Activated CD8-positive, alpha-beta memory T cell treated with anti-CD3 and anti-CD28 coated beads, Interleukin-2, amount 10 ng/mL, durations not matched to agents 7 days and 5 days (primary cell): ENCODE results near the gene WNT7B. TPM values are rescaled to one million over a fixed set of nuclear protein-coding genes. Genes with fewer than 3 reads are reported as not detected.

ENCODE experiments used
- ATAC-seq: fragments of 150-1000 bp; cut with Tn5 transposase; one replicate; pipeline ENCODE4 v1.10.0; 2021; ENCODE audit warnings: moderate library complexity
- CTCF ChIA-PET: fragments of 350-600 bp; sonication (Branson Sonifier 250); formaldehyde crosslinking; loops from one replicate; lab custom pipeline; 2021; ENCODE audit warnings: antibody characterized with exemption; lab: Charles Lee
- DNase-seq: peaks from one replicate; pipeline ENCODE4 v3.0.0-alpha.2; 2020
- H3K27ac Mint-ChIP-seq: one replicate; pipeline ENCODE4 v1.8.0; 2021; ENCODE audit warnings: mild to moderate bottlenecking, mixed read lengths
- H3K27me3 Mint-ChIP-seq: one replicate; pipeline ENCODE4 v1.8.0; 2021; ENCODE audit warnings: mixed read lengths
- H3K36me3 Mint-ChIP-seq: one replicate; pipeline ENCODE4 v1.8.0; 2021; ENCODE audit warnings: mild to moderate bottlenecking, mixed read lengths
- H3K4me1 Mint-ChIP-seq: one replicate; pipeline ENCODE4 v1.8.0; 2021; ENCODE audit warnings: mixed read lengths
- H3K4me3 Mint-ChIP-seq: one replicate; pipeline ENCODE4 v1.8.0; 2021; ENCODE audit warnings: mild to moderate bottlenecking, moderate library complexity, mixed read lengths
- H3K9me3 Mint-ChIP-seq: one replicate; pipeline ENCODE4 v1.8.0; 2022; ENCODE audit warnings: low read depth, mixed read lengths
- total RNA-seq, 2 experiments: library from RNA; stranded (reverse); gene quantifications; one replicate each; pipeline ENCODE4 v1.2.3, GENCODE V29; 2021

WNT7B gene
- total RNA-seq, 2 experiments from 2014 or later: not detected

DNA sequence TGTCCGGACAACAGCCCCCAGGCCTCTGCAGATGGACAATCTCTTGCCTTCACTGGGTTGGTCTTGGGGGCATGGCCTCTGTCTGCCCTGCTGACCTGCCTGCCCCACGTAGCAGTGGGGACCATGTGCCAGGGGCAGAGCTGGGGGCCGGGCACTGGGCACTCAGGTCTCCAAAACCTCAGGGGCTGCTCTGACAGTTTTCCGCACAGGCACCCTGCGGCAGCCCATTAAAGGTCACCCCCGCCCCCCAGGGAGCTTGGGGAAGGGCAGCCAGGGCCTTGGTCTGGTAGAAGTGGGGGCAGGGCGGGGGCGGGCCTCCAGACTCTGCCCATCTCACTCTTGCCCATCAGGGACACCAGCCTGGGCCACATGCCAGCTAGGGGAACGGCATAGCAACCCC, 49.9 kb downstream of the WNT7B start:
- Mint-ChIP-seq H3K9me3 (no peaks in the 10 kb centered on the region), H3K4me3 (no peak overlapping the region), H3K27ac (no peak overlapping the region), H3K27me3 (no peaks in the 10 kb centered on the region), H3K36me3 (no peaks in the 10 kb centered on the region), H3K4me1 (no peaks in the 10 kb centered on the region)
- ATAC-seq: no peak
- no peak for DNase-seq
- CTCF ChIA-PET: no interaction called here

GRCh38 chr22:45926433-45926832, 50.5 kb downstream of the WNT7B start:
- Mint-ChIP-seq H3K4me3 (no peak overlapping the region), H3K9me3 (no peaks in the 10 kb centered on the region), H3K36me3 (no peaks in the 10 kb centered on the region), H3K27me3 (no peaks in the 10 kb centered on the region), H3K4me1 (no peaks in the 10 kb centered on the region), H3K27ac (no peak overlapping the region)
- no peak for DNase-seq
- CTCF ChIA-PET: no interaction called here
- no peak for ATAC-seq

DNA sequence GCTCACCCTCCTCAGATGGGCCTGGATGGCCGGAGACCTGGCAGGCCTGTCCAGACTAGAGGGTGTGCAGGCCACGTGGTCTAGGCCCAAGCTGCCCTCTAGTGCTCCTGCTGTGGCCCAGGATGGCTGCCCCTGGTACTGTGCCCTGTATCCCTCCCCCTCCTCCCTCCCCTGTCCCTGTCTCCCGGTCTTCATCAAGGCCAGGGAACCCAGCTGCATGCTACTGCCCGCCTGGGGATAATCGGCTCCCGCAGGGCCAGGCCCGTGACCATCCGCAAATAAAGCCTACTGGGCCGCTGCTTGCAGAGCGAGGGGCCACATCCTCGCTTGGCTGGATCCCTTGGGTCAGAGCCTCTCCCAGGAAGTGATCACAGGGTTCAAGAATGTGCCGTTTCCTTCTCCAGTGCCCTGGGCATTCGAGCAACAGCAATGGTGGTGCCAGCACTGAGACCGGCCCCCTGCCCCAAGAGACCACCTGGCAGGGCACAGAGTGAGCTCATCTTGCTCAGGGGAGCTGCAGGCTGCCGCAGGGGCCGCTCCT, 51.1 kb downstream of the WNT7B start:
- H3K4me1 Mint-ChIP-seq: no peaks in the 10 kb centered on the region
- no peaks in the 10 kb centered on the region for H3K27me3 Mint-ChIP-seq
- DNase-seq (no peak), ATAC-seq (no peak)
- no peaks in the 10 kb centered on the region for H3K9me3 Mint-ChIP-seq
- H3K4me3 Mint-ChIP-seq: no peak overlapping the region
- H3K36me3 Mint-ChIP-seq: no peaks in the 10 kb centered on the region
- no peak overlapping the region for H3K27ac Mint-ChIP-seq
- CTCF ChIA-PET: no interaction called here

DNA sequence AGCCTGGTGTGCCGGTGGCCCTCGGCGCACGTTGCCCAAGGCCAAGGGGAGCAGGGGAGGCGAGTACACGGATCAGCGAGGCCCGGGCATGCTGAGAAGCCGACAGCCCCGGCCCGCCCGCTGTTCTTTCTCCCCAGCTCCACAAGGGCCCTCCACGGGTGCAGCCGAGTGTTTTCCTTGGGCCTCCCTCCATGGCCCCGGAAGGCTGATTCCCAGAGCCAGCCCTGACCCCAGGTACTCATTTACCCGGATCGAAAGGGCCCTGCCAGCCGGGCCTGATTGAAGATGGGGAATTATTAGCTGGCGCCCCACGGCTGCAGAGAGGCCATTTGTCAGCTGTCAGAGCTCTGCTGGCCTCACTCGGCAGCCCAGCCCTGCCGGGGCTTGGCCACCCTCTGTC, 53.1 kb downstream of the WNT7B start:
- H3K36me3 Mint-ChIP-seq: no peaks in the 10 kb centered on the region

GRCh38 chr22:45923212-45923611, 53.8 kb downstream of the WNT7B start:
- H3K36me3 Mint-ChIP-seq: no peaks in the 10 kb centered on the region

More for the DNA sequence above, 53.1 kb downstream of the WNT7B start:
- Mint-ChIP-seq H3K4me3 (no peak overlapping the region), H3K27ac (no peak overlapping the region), H3K9me3 (no peaks in the 10 kb centered on the region), H3K27me3 (no peaks in the 10 kb centered on the region), H3K4me1 (no peaks in the 10 kb centered on the region)
- CTCF ChIA-PET: no interaction called here
- ATAC-seq (no peak), DNase-seq (no peak)

GRCh38 chr22:45922661-45923060, 54.3 kb downstream of the WNT7B start:
- H3K4me3 Mint-ChIP-seq: no peak overlapping the region

More at GRCh38 chr22:45923212-45923611, 53.8 kb downstream of the WNT7B start:
- H3K9me3 Mint-ChIP-seq: no peaks in the 10 kb centered on the region
- no peak for ATAC-seq
- DNase-seq: no peak
- H3K27me3 Mint-ChIP-seq: no peaks in the 10 kb centered on the region
- CTCF ChIA-PET: no interaction called here
- no peak overlapping the region for H3K27ac Mint-ChIP-seq
- no peak overlapping the region for H3K4me3 Mint-ChIP-seq
- no peaks in the 10 kb centered on the region for H3K4me1 Mint-ChIP-seq

DNA sequence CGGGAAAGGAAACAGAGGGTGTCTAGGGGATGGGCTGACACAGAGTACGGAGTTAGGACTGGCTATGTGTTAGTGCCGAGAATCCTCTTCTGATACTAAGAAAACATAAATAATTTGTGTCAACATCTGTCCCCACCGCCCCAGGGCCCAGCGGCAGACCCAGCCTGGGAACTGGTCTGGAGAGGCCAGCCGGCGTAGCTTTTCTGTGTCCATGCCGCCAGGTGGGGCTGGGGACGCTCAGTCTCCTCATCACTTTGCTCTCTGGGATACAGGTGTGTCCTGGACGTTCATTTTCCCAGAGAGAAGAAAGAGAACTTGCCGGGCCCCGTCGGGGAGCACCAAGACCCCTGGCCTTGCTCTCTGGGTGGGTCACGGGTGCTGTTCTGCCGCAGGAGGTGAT, 54.7 kb downstream of the WNT7B start:
- no peak for DNase-seq
- Mint-ChIP-seq H3K27me3 (no peaks in the 10 kb centered on the region), H3K4me1 (no peaks in the 10 kb centered on the region), H3K9me3 (no peaks in the 10 kb centered on the region), H3K36me3 (no peaks in the 10 kb centered on the region), H3K27ac (no peak overlapping the region), H3K4me3 (no peak overlapping the region)
- CTCF ChIA-PET: no interaction called here
- ATAC-seq: no peak

More at GRCh38 chr22:45922661-45923060, 54.3 kb downstream of the WNT7B start:
- no peak for DNase-seq
- ATAC-seq: no peak
- Mint-ChIP-seq H3K36me3 (no peaks in the 10 kb centered on the region), H3K9me3 (no peaks in the 10 kb centered on the region), H3K27me3 (no peaks in the 10 kb centered on the region), H3K27ac (no peak overlapping the region), H3K4me1 (no peaks in the 10 kb centered on the region)
- CTCF ChIA-PET: no interaction called here

- Mint-ChIP-seq H3K36me3 (no peaks in the 10 kb centered on the region), H3K27ac (no peak overlapping the region), H3K27me3 (no peaks in the 10 kb centered on the region), H3K4me3 (no peak overlapping the region), H3K9me3 (no peaks in the 10 kb centered on the region), H3K4me1 (no peaks in the 10 kb centered on the region)
- ATAC-seq (no peak), DNase-seq (no peak)
- CTCF ChIA-PET: no interaction called here
These were observed 57.3 kb downstream of the WNT7B start for GRCh38 chr22:45919504-45920286.

DNA sequence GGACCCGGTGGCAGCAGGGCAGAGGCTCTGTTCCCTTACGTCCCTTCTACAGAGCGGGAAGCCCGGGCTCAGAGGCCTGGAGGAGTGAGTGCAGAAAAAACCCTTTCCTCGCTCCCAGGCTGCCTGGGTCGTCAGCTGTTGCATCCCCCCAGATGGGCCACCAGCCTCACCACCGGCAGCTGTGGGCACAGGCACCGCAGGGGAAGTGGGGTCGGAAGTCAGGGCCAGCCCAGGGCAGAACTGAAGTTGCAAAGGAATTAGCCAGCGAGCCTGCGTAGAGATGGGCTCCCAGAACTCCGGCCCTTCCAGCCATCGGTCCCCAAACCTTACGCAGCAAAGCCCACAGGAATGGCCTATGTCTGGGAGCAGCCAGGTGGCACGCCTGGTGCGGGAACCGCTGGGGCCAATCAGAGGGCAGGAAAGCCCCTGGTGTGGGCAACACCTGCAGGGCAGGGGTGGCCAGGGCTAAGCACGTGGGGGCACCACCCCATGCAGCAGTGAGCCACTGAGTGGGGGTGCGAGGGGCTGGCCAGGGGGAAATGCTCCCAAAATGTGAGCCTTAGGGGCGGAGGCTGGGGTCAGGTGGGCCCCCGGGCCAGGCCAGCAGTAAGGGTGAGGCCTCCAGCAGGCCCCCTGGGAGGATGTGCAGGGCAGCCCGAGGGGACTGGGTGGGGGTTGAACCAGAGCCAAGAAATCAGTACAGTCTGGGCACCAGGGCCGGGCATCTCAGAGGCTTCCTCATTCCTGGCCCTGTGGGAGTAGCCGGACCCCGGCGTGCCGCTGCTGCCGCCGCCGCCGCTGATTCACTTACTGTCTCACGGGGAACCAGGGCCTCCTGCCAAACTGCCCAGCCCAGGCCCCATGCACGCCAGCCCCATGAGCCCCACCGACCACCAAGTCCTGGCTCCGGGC, 58.2 kb downstream of the WNT7B start:
- Mint-ChIP-seq H3K27ac (no peak overlapping the region), H3K4me3 (no peak overlapping the region), H3K36me3 (no peaks in the 10 kb centered on the region), H3K9me3 (peaks cover 2% of the 10 kb centered on the region), H3K4me1 (no peaks in the 10 kb centered on the region), H3K27me3 (no peaks in the 10 kb centered on the region)
- DNase-seq (no peak), ATAC-seq (no peak)
- CTCF ChIA-PET: no interaction called here

DNA sequence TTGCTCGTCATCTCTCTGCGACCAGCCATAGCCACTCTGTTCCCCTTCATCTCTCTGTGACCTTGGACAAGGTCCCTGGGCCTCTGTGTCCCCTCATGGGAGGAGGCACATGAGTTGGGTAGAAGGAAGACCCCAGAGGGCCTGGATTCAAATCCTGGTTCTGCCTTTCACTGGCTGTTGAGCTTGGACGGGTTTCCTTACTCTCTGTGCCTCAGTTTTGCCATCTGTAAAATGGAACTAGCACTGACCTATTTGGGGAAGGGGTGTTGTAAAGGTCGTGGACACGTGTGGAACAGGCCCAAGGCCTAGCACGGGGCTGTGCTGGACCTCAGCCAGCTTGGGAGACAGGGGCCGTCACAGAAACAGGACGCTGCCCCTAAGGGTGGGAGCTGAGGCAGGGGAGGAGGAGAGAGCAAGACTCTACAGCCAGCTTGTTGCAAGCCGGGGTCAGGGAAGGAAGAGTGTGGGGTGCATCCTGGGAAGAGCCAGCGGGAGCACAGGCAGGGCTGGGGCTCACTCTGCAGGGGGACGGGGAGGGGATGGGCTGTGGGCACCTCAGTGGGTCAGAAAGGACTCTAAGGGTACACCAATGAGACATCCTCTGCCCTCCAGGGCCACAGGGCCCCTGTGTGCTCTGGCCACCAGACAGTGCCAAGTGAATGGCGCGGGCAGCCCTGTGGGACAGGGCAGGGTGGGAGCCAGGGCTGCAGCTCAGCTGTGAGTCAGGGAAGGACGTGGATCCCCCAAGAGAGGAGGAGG, 59.1 kb downstream of the WNT7B start:
- Mint-ChIP-seq H3K27ac (no peak overlapping the region), H3K36me3 (no peaks in the 10 kb centered on the region), H3K27me3 (no peaks in the 10 kb centered on the region), H3K4me3 (no peak overlapping the region), H3K4me1 (no peaks in the 10 kb centered on the region), H3K9me3 (peaks cover 2% of the 10 kb centered on the region)
- DNase-seq (no peak), ATAC-seq (no peak)
- CTCF ChIA-PET: no interaction called here

DNA sequence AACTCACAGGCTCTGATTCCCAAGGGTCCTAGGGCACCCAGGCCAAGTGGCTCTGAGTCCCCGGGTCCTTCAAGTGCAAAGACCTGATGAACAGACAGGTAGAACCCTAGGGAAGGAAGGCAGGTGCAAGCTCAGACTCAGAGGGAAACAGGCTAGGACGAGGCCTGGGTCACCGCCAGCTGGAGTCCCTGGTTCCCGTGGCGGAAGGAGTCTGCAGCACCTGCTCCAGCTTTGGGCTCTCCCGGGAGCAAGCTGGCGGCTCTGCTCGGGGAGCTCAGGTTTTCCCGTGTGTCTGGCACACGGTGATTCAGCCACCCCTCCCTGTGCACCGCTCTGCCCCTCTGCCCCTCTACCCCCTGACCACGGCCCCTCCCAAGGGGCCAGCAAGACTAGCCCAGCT, 59.8 kb downstream of the WNT7B start:
- ATAC-seq: no peak
- Mint-ChIP-seq H3K36me3 (no peaks in the 10 kb centered on the region), H3K4me1 (no peaks in the 10 kb centered on the region), H3K27ac (no peak overlapping the region), H3K4me3 (no peak overlapping the region), H3K27me3 (no peaks in the 10 kb centered on the region), H3K9me3 (peaks cover 2% of the 10 kb centered on the region)
- CTCF ChIA-PET: no interaction called here
- DNase-seq: no peak

DNA sequence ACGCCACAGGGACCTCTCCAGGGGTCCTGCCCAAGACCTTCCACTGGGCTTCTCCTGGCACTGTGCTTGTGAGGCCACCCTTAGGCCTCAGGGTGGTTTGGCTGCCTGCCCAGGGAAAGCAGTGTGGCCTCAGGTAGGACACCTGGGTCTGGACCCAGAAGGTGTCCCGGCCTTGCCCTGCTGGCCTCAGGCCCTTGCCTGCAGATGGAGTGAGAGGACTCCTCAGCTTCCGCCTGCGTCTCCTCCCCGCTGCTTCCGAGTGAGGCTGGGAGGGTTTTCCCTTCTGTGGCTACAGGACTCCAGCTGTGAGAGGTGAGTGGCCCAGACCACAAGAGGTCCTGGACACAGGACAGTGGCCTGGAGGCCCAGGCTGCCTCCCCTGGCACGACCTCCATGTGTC, 60.4 kb downstream of the WNT7B start:
- ATAC-seq (no peak), DNase-seq (no peak)
- H3K4me3 Mint-ChIP-seq: no peak overlapping the region
- no peaks in the 10 kb centered on the region for H3K27me3 Mint-ChIP-seq
- H3K27ac Mint-ChIP-seq: no peak overlapping the region
- CTCF ChIA-PET: no interaction called here
- peaks cover 2% of the 10 kb centered on the region for H3K9me3 Mint-ChIP-seq
- no peaks in the 10 kb centered on the region for H3K4me1 Mint-ChIP-seq
- H3K36me3 Mint-ChIP-seq: no peaks in the 10 kb centered on the region

DNA sequence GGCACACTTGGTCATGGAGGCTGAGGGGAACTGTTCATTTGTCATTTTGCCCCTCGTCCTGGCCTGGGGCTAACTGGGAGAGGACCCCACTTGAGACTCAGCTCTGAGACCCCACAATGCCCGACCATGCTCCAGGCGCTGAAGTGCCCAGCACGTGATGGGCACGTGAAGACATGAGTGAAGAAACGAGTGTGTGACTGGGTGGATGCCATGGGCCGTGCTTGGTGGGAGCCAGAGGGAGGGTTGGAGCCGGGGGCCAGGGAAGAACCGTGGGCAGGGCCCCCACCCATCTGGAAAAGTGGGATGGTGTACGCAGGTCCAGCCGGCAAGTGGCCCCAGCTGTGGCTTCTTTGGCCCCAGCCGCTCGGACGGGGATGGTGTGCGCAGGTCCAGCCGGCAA, 61.1 kb downstream of the WNT7B start:
- DNase-seq (no peak), ATAC-seq (no peak)
- H3K4me1 Mint-ChIP-seq: no peaks in the 10 kb centered on the region
- H3K36me3 Mint-ChIP-seq: no peaks in the 10 kb centered on the region
- no peak overlapping the region for H3K4me3 Mint-ChIP-seq
- peaks cover 2% of the 10 kb centered on the region for H3K9me3 Mint-ChIP-seq
- H3K27ac Mint-ChIP-seq: no peak overlapping the region
- CTCF ChIA-PET: no interaction called here
- H3K27me3 Mint-ChIP-seq: no peaks in the 10 kb centered on the region
